Stimulated activated naive CD4-positive, alpha-beta T cell treated with Interleukin-2 at 50 U/mL for 16 hours (primary cell): Measurements from ENCODE around the gene HLA-F.

Experiments used
- DNase-seq: peaks from one replicate; lab custom pipeline; 2025; lab: John Stamatoyannopoulos, UW

The HLA-F gene

DNA sequence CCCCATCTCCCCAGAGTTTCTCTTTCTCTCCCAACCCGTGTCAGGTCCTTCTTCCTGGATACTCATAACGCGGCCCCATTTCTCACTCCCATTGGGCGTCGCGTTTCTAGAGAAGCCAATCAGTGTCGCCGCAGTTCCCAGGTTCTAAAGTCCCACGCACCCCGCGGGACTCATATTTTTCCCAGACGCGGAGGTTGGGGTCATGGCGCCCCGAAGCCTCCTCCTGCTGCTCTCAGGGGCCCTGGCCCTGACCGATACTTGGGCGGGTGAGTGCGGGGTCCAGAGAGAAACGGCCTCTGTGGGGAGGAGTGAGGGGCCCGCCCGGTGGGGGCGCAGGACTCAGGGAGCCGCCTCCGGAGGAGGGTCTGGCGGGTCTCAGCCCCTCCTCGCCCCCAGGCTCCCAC lies at the start of gene HLA-F:
TSS of gene HLA-F (plus strand) at position 173 of the 404 bp plus-strand sequence. CDS start at position 203, 30 bp downstream.
- DNase-seq: peak; percentile 77

DNA sequence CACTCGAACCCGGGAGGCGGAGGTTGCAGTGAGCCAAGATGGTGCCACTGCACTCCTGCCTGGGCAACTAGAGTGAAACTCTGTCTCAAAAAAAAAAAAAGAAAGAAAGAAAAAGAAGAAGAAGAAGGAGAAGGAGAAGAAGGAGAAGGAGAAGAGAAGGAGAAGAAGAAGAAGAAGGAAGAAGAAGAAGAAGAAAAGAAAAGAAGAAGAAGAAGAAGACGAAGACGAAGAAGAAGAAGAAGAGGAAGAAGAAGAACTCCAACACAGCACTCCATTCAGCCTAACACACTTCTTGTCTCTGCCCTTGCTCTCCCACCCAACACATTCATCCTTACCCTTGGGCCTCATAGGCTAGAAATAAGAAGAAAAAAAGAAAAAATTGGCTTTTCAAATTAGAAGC lies 49.2 kb upstream of the HLA-F start:
- no peak for DNase-seq

DNA sequence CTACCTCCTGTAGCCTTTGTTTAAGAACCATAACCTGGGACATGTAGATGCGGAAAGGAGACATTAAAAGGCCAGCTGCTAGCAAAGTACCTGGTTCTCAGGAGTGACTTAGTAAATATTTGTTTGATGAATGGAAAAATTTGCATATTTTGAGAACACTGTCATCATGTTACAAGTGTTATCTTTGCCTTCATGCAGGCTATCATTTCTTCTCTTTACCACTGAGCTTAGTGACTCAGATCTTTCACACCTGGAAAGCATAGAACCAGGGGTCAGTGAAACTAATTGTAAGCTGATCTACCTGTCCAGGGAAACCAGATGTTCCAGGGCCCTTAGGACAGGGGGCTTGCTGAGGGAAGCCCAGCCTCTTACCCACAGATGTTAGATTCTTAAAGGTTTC lies 47.7 kb upstream of the HLA-F start:
- no peak for DNase-seq

DNA sequence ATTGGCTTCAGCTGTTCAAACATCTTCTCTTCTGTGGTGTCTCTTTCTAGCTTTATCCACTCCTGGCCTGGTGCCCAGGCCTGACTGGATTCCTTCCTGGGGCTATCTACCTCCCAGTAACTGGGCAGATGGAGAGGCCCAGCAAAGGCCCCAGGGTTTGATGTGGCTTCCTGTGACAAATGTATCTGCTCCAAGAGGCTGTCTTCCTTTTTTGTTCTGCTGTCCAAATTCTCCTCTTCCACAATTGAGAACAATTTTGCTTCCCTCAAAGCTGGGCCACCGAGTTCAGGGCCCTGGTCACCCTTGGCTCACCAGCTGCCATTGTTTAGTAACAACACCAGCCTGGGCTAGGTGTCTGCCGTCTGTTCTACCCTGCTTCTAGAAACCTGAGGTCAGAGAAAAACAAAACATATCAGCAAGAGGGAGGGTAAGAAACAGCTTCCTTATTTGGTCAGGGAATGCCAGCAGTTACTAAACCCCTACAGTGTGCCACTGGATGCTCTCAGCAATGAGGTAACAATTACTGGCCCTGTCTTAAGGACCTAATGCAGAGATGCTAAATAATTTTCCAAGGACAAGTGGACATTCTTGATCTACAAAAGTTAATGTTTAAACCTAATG lies 46.1 kb upstream of the HLA-F start:
- no peak for DNase-seq

DNA sequence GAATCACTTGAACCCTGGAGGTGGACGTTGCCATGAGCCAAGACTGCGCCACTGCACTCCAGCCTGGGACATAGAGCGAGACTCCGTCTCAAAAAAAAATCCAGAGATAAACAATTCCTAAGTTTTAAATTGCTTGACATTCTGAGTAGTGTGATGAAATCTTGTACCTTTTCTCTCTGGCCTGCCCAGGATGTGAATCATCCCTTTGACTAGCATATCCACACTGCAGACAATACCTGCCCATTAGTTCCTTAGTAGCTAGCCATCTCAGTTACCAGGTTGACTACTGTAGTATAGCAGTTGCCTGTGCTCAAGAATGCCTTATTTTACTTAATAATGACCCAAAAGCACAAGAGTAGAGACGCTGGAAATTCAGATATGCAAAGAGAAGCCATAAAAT lies 45.1 kb upstream of the HLA-F start:
- DNase-seq: no peak

DNA sequence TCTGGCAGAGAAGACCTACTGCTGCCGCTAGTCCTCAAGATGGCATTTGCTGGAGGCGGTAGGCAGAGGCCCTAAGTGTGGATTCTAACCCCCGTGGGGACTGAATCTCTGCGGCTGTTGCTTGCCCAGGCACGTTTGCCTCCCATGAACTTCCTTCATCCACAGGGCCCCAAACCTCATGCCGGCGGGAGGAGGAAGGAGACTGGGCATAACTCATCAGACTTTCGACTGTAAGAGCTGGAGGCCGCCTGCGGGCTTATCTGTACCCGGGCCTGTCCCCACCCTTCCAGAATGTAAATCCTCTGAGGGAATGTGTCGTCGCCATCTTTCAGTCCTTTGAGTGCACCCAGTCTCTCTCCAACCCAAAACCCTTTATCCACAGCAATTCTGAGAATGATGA lies 43.3 kb upstream of the HLA-F start:
- no peak for DNase-seq

DNA sequence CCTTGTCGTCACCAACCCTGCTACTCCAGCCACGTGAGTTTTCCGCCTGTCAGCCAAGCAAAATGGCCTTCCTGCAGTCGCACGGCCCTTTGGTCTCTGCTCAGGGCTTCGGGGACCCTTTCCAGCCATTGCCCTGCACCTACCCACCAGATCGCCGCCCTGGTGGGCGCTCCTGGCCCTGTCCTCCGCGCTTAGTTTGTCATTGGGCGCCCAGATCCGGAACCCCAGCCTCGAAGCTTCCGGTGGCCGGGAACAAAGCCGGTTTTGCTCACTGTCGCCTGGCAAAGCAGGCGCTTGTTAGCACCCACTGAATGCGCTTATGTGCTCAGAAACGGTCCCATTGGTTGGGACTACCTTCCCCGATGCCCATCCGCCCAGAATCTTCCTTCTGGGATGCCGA lies 42.8 kb upstream of the HLA-F start:
- DNase-seq: no peak

DNA sequence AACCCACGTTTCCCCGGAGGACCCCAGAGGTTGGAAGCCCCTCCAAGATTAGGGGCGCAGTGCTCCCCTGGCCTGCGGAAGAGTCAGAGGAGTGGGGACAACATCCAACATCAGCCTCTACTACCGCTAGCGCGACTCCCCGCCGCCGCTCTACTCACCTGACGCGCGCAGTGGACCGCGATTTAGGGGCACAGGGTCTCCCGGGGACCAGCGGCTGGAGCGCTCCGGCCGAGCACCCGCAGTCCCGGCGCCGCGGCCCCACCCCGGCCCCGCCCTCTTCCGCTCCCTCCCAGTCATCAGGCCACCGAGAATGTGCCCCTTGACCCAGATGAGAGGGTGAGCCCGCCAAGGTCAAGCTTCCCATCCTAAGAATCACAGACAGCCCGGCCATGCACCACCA lies 42.3 kb upstream of the HLA-F start, which contains the start of gene ZFP57:
TSS of gene ZFP57 (minus strand) at position 249 of the 400 bp plus-strand sequence. CDS start 4,149 bp downstream, outside the sequence.
- DNase-seq: no peak

DNA sequence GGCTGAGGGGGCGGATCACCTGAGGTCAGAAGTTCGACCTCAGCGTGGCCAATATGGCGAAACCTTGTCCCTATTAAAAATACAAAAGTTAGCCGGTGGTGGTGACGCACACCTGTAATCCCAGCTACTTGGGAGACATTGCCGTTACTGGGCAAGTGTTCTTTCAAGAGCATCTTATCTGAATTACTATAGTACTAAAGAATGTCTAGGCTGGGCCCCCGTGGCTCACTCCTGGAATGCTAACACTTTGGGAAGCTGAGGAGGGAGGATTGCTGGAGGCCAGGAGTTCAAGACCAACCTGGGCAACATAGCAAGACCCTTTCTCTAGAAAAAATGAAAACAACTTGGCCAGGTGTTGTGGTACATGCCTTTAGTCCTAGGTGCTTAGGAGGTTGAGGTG lies 41.4 kb upstream of the HLA-F start:
- DNase-seq: no peak

DNA sequence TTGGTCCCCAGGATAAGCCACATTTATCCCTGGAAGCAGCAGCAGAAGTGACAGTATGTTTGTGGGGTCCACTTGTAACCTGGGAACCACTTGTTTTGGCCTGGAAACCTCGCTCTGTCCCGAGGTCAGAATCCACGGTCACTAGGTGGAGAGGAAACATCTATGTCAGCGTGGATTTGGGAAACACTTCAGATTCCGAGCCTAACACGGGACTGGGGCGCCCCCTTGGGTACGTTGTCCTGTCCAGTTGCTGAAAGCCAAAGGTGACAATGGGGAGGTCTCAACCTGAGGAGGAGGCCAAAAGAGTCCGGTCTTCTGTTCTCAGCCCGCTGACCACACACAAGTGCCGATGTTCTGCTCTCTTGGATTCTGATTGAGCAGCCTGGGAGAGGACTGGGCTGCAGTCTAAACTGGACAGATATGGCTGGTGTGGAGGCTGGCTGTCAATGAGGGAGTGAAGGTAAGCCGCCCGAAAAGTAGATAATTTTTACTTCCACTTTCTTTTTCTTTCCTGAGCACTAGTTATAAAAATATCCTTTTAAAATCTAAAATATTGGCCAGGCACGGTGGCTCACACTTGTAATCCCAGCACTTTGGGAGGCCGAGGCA lies 37.4 kb upstream of the HLA-F start:
- DNase-seq: no peak

DNA sequence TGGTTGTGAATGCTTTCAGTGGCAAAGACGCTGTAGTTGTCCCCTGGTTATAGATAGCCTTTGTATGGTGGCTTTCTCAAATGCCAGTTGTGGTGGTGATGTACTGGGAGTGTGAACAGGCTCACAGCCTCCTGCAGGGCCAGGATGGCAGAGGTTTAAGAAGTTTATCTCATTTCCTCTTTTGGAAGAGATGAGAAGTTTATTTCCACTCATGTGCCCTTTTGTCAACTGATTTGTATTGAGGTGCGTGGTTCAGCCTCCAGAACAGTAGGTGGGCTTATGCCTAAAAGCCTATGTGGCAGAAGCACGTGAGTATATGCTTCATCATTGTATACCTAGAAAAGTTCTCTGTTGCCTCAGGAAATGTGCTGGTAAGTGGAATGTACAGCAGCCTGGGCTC lies 28.6 kb upstream of the HLA-F start:
- no peak for DNase-seq

DNA sequence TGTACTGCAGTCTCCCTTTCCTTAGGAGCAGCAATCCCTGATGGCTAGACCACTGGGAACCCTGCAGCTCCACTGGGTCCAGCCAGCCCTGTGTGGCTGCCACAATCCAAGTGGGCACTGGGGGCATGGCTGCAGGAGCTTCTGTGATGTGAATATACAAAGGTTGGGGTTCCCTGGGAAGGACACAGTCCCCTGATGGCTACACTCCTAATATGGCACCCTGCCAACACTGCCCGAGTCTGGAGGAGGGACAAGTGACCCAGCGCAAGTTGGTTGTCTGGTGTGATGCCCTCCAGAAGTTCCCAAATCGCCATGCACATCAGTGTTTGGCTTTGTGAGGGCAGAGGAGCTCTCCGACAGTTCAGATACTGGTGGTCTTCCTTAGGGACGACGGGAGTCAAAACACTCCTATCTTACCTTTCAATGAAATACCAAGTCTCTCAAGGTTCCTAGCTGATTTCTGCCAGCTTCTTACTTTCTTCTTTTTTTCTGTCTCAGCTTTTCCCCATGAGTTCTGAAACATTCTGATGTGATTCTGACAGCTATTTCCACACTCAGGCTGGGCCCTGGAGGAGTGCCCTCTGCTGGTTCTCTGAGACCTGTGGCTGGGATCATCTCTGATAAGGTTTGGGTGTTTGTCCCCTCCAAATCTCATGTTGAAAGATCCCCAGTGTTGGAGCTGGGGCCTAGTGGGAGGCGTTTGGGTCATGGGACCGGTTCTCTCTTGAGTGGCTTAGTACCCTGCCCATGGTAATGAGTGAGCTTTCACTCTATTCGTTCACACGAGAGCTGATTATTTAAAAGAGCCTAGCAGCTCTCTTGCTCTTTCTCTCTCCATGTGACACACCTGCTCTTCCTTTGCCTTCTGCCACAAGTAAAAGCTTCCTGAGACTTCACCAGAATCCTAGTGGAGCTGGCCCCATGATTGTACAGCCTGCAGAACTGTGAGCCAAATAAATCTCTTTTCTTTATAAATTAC lies 26.8 kb upstream of the HLA-F start:
- DNase-seq: no peak

DNA sequence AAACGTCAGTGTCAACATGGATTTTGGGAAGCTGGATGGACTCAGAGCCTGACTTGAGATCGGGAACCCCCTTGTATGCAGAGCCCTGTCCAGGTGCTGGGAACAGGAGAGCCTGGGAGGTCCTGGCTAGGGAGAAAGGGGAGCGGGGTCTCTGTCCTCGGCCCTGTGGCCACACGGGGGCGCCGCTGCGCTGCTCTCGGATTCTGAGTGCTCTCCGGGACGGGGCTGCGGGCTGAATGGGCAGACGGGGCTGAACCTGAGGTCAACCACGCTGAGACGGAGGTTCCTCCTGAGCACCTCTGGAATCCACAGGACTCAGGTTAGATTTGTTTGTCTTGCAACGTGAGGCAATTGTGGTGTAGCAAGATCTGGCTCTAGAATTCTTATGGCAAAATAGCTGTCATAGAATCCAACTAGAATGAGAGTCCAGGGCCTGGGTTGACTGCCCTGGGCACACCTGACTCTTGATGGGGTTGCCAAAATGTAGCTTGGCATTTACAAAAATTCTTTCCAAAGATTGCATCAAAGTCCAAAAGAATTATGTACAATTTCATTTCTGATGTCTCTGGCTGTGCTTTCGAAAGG lies 20.6 kb upstream of the HLA-F start:
- DNase-seq: peak; percentile 74

DNA sequence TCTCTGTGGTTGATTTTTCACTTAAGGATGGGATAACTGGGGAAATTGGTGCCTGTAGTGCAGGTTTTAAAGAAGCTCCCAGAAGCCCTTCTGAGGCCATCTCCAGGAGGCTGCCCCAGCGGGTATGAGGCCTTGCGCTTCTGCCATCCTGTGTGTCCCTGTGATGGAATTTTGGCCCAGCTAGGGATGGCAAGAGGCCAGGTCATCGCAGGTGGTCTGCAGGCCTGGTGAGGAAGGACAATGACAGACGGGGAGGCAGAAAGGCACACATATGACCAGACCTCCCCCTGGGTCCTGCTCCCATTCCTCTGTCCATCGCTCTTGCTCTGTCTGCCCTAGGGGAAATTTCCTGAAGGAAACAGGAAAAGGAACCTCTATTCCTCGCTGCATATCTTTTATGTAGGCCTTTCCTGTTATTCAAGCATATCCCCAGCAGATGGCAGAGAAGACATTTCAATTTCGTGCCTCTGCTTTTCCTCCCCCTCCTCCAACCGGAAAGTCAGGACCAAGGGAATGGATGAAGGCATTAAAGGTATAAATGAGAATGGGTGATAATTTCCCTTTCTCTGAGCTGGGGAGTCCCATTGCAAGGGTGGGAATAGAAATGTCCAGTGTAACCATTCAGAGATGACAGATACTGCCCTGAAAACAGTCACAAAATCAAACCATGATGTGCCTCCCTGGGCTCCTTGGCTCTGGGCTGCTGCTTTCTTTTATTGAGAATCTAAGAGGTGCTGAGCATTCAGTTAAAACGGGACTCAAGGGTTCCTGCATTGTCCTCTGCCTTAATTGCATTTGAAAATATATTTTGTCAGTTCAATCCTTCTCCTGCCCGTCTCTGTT lies 17.6 kb upstream of the HLA-F start:
- DNase-seq: no peak

DNA sequence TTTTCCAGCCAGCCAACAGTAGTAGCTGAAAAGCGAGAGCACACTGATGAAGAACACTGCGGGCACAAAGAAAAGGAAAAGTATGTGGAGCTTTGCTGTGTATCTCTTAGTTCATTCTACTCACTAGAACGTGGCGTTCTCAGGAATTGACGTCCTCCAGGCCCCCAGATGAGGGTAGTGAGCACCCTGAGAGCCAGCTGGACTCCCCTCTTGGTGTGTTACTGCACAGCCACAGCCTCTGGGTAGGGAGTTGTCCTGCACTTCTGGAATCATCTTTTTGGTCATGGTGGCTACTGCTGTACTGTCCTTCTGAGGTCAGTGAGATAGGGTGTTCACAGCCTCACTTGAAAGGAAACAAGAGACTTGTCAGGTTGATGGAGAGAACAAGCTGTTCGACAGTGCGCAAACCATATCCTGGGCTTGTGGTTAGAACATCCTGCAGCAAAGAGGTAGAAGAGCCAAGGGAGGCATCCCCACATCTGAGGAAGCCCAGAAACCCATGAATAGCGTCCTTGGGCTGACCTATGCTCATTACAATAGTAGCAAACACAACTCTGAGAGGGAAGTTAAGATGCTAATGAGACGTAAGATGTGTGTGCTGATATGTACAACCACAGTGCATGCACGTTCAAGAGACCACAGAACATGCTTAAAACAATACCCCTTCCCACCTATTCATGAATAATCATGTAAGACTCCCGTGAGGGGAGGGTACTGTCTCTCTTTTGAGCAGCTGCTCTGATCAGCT lies 14.6 kb upstream of the HLA-F start:
- DNase-seq: peak; percentile 32

DNA sequence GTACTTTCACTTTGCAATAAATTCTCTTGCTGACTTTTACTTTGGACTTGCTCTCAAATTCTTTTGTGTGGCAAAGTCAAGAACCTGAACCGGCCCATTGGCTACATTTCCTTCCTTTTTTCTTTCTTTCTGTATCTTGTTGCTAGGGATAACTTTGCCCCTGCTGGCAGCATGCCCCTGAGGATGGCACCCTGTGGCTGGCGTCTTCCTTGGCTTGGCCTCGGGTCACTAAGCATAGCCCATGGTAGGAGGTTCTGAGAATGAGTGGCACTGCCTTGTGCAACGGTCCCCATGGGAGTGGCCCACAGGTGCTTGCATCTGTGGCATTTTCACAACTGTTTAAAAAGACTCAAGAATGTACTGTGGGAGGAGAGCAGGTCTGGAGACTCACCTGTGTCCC lies 14.0 kb upstream of the HLA-F start:
- no peak for DNase-seq

DNA sequence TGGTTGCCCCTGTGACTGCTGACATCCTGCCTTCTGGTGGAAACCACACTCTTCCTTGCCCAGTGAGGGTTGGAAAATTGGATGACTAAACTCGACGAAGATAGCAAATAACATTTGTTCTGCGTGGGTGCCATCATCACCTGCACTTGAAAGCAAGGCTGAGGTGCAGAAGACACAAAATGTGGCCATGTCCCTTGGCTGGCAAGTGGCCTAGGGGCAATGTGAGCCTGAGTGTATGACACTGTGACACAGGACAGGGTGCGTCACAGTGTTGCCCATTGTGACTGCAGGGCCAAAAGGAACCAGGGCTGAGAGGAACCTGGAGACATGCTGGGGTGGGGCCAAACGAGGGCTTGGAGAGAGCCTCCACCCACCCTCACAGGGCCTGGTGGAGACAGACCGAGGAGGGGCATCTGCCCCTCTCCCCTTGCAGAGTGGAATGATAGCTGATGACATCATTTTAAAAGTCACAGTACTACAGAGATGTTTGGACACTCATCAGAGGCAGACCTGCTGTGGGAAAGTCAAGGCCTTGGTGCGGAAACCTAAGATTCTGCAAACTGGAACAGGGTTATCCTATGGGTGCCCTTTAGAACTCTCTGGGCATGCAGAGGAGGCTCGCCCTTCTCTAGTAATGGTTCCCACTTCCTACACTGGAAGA lies 12.8 kb upstream of the HLA-F start:
- no peak for DNase-seq

DNA sequence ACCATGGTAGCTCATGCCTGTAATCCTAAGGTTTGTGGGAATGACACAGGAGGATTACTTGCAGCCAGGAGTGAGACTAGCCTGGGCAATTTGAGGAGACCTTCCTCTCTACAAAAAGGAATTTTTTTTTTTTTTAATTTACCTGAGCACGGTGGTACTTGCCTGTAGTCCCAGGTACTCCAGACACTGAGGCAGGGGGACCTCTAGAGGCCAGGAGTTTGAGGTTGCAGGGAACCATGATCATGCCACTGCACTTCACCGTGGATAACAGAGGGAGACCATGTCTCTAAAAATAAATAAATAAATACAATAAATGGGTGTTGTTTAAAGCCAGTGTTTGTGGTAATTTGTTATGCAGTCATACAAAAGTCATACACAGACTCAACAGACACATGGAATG lies 2.4 kb upstream of the HLA-F start:
- DNase-seq: no peak

DNA sequence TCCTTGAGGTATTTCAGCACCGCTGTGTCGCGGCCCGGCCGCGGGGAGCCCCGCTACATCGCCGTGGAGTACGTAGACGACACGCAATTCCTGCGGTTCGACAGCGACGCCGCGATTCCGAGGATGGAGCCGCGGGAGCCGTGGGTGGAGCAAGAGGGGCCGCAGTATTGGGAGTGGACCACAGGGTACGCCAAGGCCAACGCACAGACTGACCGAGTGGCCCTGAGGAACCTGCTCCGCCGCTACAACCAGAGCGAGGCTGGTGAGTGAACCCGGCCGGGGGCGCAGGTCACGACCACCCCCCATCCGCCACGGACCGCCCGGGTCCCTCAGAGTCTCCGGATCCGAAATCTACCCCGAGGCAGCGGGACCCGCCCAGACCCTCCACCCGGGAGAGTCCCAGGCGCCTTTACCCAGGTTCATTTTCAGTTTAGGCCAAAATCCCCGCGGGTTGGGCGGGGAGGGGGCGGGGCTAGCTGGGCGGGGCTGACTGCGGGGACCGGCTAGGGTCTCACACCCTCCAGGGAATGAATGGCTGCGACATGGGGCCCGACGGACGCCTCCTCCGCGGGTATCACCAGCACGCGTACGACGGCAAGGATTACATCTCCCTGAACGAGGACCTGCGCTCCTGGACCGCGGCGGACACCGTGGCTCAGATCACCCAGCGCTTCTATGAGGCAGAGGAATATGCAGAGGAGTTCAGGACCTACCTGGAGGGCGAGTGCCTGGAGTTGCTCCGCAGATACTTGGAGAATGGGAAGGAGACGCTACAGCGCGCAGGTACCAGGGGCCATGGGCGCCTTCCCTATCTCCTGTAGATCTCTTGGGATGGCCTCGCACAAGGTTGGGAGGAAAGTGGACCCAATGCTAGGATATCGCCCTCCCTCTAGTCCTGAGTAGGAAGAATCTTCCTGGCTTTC lies 693 bp downstream of the HLA-F start:
- DNase-seq: peak; percentile 79
